ENCODE measurements around the gene TAS2R40. TPM values are rescaled to one million over a fixed set of nuclear protein-coding genes. Genes with fewer than 3 reads are reported as not detected.

The TAS2R40 gene
- polyA plus RNA-seq, result not detected in 2 replicates
- polyA minus RNA-seq, result not detected in 2 replicates

- H3K4me3 ChIP-seq (ENCODE audit: low read length), result no peak within 1 kb of the TSS
These were observed at the start of gene TAS2R40 for GRCh38 chr7:143221737-143222136. TSS of gene TAS2R40 (plus strand) at chr7:143222037. CDS start at chr7:143222079, 42 bp downstream.

GRCh38 chr7:143172354-143172753 is 49.5 kb upstream of the TAS2R40 start:
- no peak overlapping the region for H3K27ac ChIP-seq (ENCODE audit: low read length)
- no peak overlapping the region for H2AFZ ChIP-seq (ENCODE audit: low read depth, low read length)
- no peak overlapping the region for H3K4me2 ChIP-seq (ENCODE audit: low read length)
- no peaks in the 10 kb centered on the region for H3K9me3 ChIP-seq (ENCODE audit: low read length)
- no peak overlapping the region for H3K4me3 ChIP-seq (ENCODE audit: low read length)
- H3F3A ChIP-seq (ENCODE audit: insufficient read depth, low read length, poor library complexity, severe bottlenecking), result no peaks in the 10 kb centered on the region
- H3K9me2 ChIP-seq (ENCODE audit: insufficient read depth, low read length), result no peaks in the 10 kb centered on the region
- H3K9ac ChIP-seq (ENCODE audit: low read length), result no peak overlapping the region
- no peaks in the 10 kb centered on the region for H3K27me3 ChIP-seq (ENCODE audit: insufficient read depth, low read depth, low read length)
- H3K79me2 ChIP-seq (replicated peaks; ENCODE audit: insufficient read depth, low read length), result no peaks in the 10 kb centered on the region
- H4K20me1 ChIP-seq (ENCODE audit: insufficient read depth), result no peaks in the 10 kb centered on the region
- no peaks in the 10 kb centered on the region for H3K36me3 ChIP-seq (ENCODE audit: insufficient read depth, low read length)
- TF ChIP-seq POLR2AphosphoS5 (IDR thresholded peaks at IDR 0.05) (no peak), SMC3 (conservative IDR thresholded peaks at IDR 0.05; ENCODE audit: poor library complexity) (no peak), MXI1 (conservative IDR thresholded peaks at IDR 0.05; ENCODE audit: poor library complexity, severe bottlenecking) (no peak), TAF1 (IDR thresholded peaks at IDR 0.05; ENCODE audit: low read depth) (no peak), RAD21 (conservative IDR thresholded peaks at IDR 0.05) (no peak), EP300 (conservative IDR thresholded peaks at IDR 0.05; ENCODE audit: poor library complexity, severe bottlenecking) (no peak), REST (IDR thresholded peaks at IDR 0.05; ENCODE audit: borderline replicate concordance) (no peak)
- TF ChIP-seq, protein P1, sequence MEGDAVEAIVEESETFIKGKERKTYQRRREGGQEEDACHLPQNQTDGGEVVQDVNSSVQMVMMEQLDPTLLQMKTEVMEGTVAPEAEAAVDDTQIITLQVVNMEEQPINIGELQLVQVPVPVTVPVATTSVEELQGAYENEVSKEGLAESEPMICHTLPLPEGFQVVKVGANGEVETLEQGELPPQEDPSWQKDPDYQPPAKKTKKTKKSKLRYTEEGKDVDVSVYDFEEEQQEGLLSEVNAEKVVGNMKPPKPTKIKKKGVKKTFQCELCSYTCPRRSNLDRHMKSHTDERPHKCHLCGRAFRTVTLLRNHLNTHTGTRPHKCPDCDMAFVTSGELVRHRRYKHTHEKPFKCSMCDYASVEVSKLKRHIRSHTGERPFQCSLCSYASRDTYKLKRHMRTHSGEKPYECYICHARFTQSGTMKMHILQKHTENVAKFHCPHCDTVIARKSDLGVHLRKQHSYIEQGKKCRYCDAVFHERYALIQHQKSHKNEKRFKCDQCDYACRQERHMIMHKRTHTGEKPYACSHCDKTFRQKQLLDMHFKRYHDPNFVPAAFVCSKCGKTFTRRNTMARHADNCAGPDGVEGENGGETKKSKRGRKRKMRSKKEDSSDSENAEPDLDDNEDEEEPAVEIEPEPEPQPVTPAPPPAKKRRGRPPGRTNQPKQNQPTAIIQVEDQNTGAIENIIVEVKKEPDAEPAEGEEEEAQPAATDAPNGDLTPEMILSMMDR (IDR thresholded peaks at IDR 0.05; ENCODE audit: poor library complexity, severe bottlenecking), result no peak

More at GRCh38 chr7:143221737-143222136, at the start of gene TAS2R40:
- Histone ChIP-seq H4K20me1 (ENCODE audit: insufficient read depth) (no peaks in the 10 kb centered on the region), H2AFZ (ENCODE audit: low read depth, low read length) (no peak within 1 kb of the TSS), H3K4me2 (ENCODE audit: low read length) (no peak within 1 kb of the TSS), H3K79me2 (replicated peaks; ENCODE audit: insufficient read depth, low read length) (no peaks in the 10 kb centered on the region), H3F3A (ENCODE audit: insufficient read depth, low read length, poor library complexity, severe bottlenecking) (no peaks in the 10 kb centered on the region), H3K27ac (ENCODE audit: low read length) (no peak within 1 kb of the TSS), H3K27me3 (ENCODE audit: insufficient read depth, low read depth, low read length) (no peaks in the 10 kb centered on the region), H3K9me3 (ENCODE audit: low read length) (no peaks in the 10 kb centered on the region), H3K9me2 (ENCODE audit: insufficient read depth, low read length) (no peaks in the 10 kb centered on the region), H3K9ac (ENCODE audit: low read length) (no peak within 1 kb of the TSS), H3K36me3 (ENCODE audit: insufficient read depth, low read length) (no peaks in the 10 kb centered on the region)
- TF ChIP-seq TAF1 (IDR thresholded peaks at IDR 0.05; ENCODE audit: low read depth), result no peak
- no peak for TF ChIP-seq SMC3 (conservative IDR thresholded peaks at IDR 0.05; ENCODE audit: poor library complexity)
- no peak for TF ChIP-seq POLR2AphosphoS5 (IDR thresholded peaks at IDR 0.05)
- TF ChIP-seq EP300 (conservative IDR thresholded peaks at IDR 0.05; ENCODE audit: poor library complexity, severe bottlenecking), result no peak
- no peak for TF ChIP-seq MXI1 (conservative IDR thresholded peaks at IDR 0.05; ENCODE audit: poor library complexity, severe bottlenecking)
- TF ChIP-seq, protein P1 (IDR thresholded peaks at IDR 0.05; ENCODE audit: poor library complexity, severe bottlenecking), result no peak
- no peak for TF ChIP-seq REST (IDR thresholded peaks at IDR 0.05; ENCODE audit: borderline replicate concordance)
- TF ChIP-seq EZH2 (IDR thresholded peaks at IDR 0.05; ENCODE audit: borderline replicate concordance, insufficient read depth, low read length, poor library complexity, severe bottlenecking), result no peak
- TF ChIP-seq RAD21 (conservative IDR thresholded peaks at IDR 0.05), result no peak
